Bladder microvascular endothelial cell (primary cell): ENCODE data around the gene C17orf78. TPM values are rescaled to one million over a fixed set of nuclear protein-coding genes. Genes with fewer than 3 reads are reported as not detected.

Source experiments
- total RNA-seq: library from RNA; depleted of rRNA; stranded (reverse); fragments of >200 nt; gene quantifications from 2 replicates; pipeline ENCODE4 v1.2.3, GENCODE V29; 2014

Gene C17orf78
- total RNA-seq = not detected in 2 replicates

DNA sequence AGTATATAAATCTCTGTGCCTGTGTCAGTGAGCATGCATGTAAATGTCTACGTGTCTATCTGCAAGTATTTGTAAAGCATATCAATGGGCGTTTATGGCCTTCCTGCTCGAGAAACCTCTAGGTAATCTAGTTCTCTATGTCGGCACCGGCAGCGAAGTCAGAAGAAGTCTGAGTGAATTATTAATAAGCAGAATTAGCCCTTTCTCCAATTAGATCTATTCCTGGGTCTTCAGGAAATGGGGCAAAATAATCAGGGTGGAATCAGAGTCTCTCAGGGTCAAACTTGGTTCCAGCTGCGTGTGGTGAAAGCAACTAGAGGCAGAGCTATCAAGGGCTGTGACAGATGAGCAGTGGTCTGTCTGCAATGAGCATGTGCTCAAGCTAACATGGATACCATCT lies at the start of gene C17orf78:
TSS of gene C17orf78 (plus strand) at position 280 of the 400 bp plus-strand sequence. CDS start at position 388, 108 bp downstream.

DNA sequence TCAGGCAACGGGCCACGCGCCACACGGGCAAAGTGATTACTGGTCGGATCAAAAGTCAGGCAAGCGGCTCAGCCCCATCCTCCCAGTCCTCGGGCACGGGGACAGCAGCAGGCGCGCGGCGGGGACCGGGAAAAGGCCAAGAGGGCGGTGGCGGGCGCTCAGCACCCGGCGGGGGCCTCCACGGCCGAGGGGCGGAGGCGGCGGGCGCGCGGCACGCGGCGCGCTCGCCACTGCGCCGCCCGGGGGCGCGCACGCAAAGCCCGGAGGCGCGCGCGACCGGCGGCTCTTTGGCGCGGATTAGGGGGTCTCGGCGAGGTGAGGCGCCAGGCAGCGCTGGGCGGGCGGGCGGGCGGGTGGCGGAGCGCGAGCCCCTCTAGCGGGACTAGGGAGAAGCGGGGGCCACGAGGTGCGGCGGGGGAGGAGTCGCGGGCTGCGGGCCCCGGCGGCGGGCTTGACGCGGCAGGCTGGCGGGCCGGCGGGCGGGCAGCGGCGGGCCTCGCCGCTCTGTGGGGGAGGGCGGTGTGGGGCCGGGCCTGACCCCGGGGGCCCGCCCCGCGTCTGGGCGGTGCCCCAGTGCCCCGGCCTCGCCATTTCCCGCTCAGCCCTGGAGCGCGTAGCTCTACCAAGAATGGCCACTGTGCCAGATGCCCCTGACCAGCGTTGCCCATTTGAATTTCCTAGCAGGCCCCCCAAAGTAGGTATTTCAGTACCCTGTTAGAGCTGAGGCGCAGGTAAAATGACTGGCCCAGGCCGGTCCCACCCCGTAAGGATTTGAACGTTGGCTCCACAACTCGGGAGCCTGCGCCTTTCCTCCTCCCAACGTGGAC lies 31.1 kb downstream of the C17orf78 start, which contains the start of the genes ACACA and TADA2A:
TSS of gene ACACA (minus strand) at position 202 of the 827 bp plus-strand sequence. CDS start 537 bp downstream, outside the sequence.
TSS of gene TADA2A (plus strand) at position 252 of the 827 bp plus-strand sequence. CDS start 4,480 bp downstream, outside the sequence.

Other genes starting within 250 kb of the C17orf78 start
- 35.0 and 54.1 TPM in 2 replicates for gene ACACA, start 30.9 kb downstream of the C17orf78 start, total RNA-seq
- gene TADA2A, start 30.9 kb downstream of the C17orf78 start, total RNA-seq = 22.2 and 27.4 TPM in 2 replicates
- gene DUSP14, start 113.9 kb downstream of the C17orf78 start, total RNA-seq = 30.8 and 35.7 TPM in 2 replicates
- gene SYNRG, start 233.4 kb downstream of the C17orf78 start, total RNA-seq = 9.9 and 32.2 TPM in 2 replicates